ENCODE results near the gene WDFY4.

GRCh38 chr10:48944171-48944570 is 259.5 kb downstream of the WDFY4 start:
- TF ChIP-seq POLR2A (IDR thresholded peaks at IDR 0.05; ENCODE audit: low read depth, low read length) = no peak
- no peak for TF ChIP-seq POU2F2 (IDR thresholded peaks at IDR 0.05; ENCODE audit: low read depth, low read length)

Data from GM12891 (cell line).